GM12873 (cell line): ENCODE data around the gene CCDC102B.

Experiments used
- CTCF ChIP-seq: IDR thresholded peaks from 2 replicates; pipeline ENCODE4 v1.5.1; 2012; ENCODE audit warnings: low read depth, mild to moderate bottlenecking, moderate library complexity, low read length, control low read depth; ENCODE audit not compliant: insufficient read depth; ENCODE audit errors: missing control alignments

Gene CCDC102B

GRCh38 chr18:69082499-69082898, 284.6 kb downstream of the CCDC102B start:
- no peak for TF ChIP-seq CTCF

DNA sequence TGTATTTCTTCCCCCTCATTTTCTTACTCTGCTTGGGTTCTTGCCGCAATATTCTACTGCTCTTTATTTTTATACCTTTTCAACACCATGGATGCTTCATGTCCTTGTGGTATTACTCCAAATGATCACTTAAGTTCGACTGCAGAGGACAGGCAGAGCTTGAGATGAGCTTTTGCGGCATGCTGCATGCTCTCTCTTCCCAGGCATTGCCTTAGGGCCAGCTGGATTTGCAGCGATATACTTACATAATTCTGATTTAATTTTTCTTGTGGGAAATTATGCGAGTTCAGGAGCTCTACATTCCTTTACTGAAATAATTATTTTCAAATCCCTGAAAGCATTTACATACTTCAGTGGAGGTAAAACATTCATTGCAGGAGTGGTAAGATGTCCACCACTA, 288.1 kb downstream of the CCDC102B start:
- no peak for TF ChIP-seq CTCF

DNA sequence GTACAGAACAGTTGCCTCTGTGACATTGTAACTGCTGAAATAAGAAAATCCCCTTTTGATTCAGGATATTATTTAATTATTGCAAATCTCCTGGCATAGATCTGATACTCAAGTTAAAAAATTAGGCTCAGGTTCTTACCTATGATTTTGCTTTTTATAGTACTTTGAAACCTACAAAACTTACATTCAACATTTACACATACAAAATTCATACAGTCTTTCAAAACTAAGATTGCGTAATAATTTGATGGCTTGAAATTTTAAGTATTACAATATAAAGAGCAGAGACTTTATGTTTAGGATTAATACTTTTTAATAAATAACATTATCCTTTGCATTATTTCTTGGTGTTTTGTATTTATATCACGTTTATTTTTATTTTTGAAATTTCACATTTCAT, 291.1 kb downstream of the CCDC102B start:
- TF ChIP-seq CTCF = no peak

GRCh38 chr18:69097349-69097748, 299.5 kb downstream of the CCDC102B start:
- TF ChIP-seq CTCF = no peak

GRCh38 chr18:69102959-69103358, 305.1 kb downstream of the CCDC102B start:
- no peak for TF ChIP-seq CTCF
